Activated naive CD4-positive, alpha-beta T cell treated with anti-CD3 and anti-CD28 coated beads, Interleukin-2, amount 50 U/mL, for 16 hours (primary cell): ENCODE data around the gene CWC15.

ENCODE experiments used
- DNase-seq: peaks from one replicate; pipeline ENCODE4 v3.0.0-alpha.2; 2020

Gene CWC15

DNA sequence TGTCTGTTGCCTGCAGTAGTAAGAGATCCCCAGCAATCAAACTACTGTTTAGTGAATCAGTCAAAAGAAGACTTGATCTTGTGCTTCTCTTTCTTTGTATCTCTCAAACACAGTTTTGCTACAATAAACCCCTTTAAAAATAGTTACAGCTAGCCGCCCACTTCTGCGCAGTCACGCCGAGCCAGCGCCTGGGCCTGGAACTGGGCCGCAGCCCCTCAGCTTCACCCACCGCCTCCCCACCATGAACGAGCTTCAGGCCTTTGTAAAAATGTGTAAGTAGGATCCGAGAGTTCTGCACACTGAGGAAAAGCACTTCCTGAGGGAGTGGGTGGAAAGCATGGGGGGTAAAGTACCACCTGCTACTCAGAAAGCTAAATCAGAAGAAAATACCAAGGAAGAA is 60.5 kb downstream of the CWC15 start:
- DNase-seq, result no peak
